ENCODE results near the gene INAFM2.

INAFM2 gene

GRCh38 chr15:40292246-40292645, 31.2 kb upstream of the INAFM2 start:
- TF ChIP-seq TAF1 (IDR thresholded peaks at IDR 0.05; ENCODE audit: borderline replicate concordance, insufficient read depth, low read length): no peak
- TF ChIP-seq REST (IDR thresholded peaks at IDR 0.05; ENCODE audit: insufficient read depth in 1 of 2, low read depth in 2 of 2, low read length in 2 of 2): no peak

- no peak for TF ChIP-seq POLR2AphosphoS5 (IDR thresholded peaks at IDR 0.05; ENCODE audit: low read depth, low read length)
- no peak for TF ChIP-seq FOXP2 (optimal IDR thresholded peaks at IDR 0.05; ENCODE audit: borderline replicate concordance, extremely low read depth, extremely low read length, insufficient read depth)
- no peak for TF ChIP-seq SIN3A (IDR thresholded peaks at IDR 0.05; ENCODE audit: borderline replicate concordance, insufficient read depth, low read length)
- TF ChIP-seq TAF1 (IDR thresholded peaks at IDR 0.05; ENCODE audit: borderline replicate concordance, insufficient read depth, low read length): no peak
- TF ChIP-seq REST (IDR thresholded peaks at IDR 0.05; ENCODE audit: insufficient read depth in 1 of 2, low read depth in 2 of 2, low read length in 2 of 2): no peak
These were observed 30.5 kb upstream of the INAFM2 start for GRCh38 chr15:40293006-40293405.

- TF ChIP-seq POLR2AphosphoS5 (IDR thresholded peaks at IDR 0.05; ENCODE audit: low read depth, low read length) (no peak), SIN3A (IDR thresholded peaks at IDR 0.05; ENCODE audit: borderline replicate concordance, insufficient read depth, low read length) (no peak), FOXP2 (optimal IDR thresholded peaks at IDR 0.05; ENCODE audit: borderline replicate concordance, extremely low read depth, extremely low read length, insufficient read depth) (no peak), TAF1 (IDR thresholded peaks at IDR 0.05; ENCODE audit: borderline replicate concordance, insufficient read depth, low read length) (no peak), REST (IDR thresholded peaks at IDR 0.05; ENCODE audit: insufficient read depth in 1 of 2, low read depth in 2 of 2, low read length in 2 of 2) (no peak)
These were observed 29.3 kb upstream of the INAFM2 start for GRCh38 chr15:40293905-40294895.

- TF ChIP-seq REST (IDR thresholded peaks at IDR 0.05; ENCODE audit: insufficient read depth in 1 of 2, low read depth in 2 of 2, low read length in 2 of 2): no peak
- no peak for TF ChIP-seq TAF1 (IDR thresholded peaks at IDR 0.05; ENCODE audit: borderline replicate concordance, insufficient read depth, low read length)
- TF ChIP-seq FOXP2 (optimal IDR thresholded peaks at IDR 0.05; ENCODE audit: borderline replicate concordance, extremely low read depth, extremely low read length, insufficient read depth): no peak
- no peak for TF ChIP-seq SIN3A (IDR thresholded peaks at IDR 0.05; ENCODE audit: borderline replicate concordance, insufficient read depth, low read length)
- no peak for TF ChIP-seq POLR2AphosphoS5 (IDR thresholded peaks at IDR 0.05; ENCODE audit: low read depth, low read length)
These were observed 28.2 kb upstream of the INAFM2 start for GRCh38 chr15:40295297-40295696.
